Mucosa of rectum (tissue), 2 donors: Measurements from ENCODE around the gene INSM1.

Experiments
- H3K27ac ChIP-seq, 2 donors: one replicate each; pipeline ENCODE4 v1.7.0; 2013; ENCODE audit warnings: inconsistent platforms in 2 of 2, low read depth in 2 of 2, low read length in 2 of 2
- H3K27me3 ChIP-seq, 2 donors: one replicate each; pipeline ENCODE4 v1.7.0; 2013; ENCODE audit warnings: low read length in 2 of 2; ENCODE audit not compliant: control insufficient read depth in 2 of 2, insufficient read depth in 2 of 2
- H3K36me3 ChIP-seq, 2 donors: one replicate each; pipeline ENCODE4 v1.7.0; 2013; ENCODE audit warnings: low read length in 2 of 2; ENCODE audit not compliant: control insufficient read depth in 2 of 2, insufficient read depth in 2 of 2
- H3K4me1 ChIP-seq, 2 donors: one replicate each; pipeline ENCODE4 v1.7.0; 2013; ENCODE audit warnings: low read length in 2 of 2, mild to moderate bottlenecking in 1 of 2; ENCODE audit not compliant: control insufficient read depth in 2 of 2, insufficient read depth in 2 of 2
- H3K4me3 ChIP-seq, 2 donors: one replicate each; pipeline ENCODE4 v1.7.0; 2013; ENCODE audit warnings: low read length in 2 of 2
- H3K9ac ChIP-seq, 2 donors: one replicate each; pipeline ENCODE4 v1.7.0; 2013; ENCODE audit warnings: low read length in 2 of 2, low read depth in 1 of 2, mild to moderate bottlenecking in 1 of 2
- H3K9me3 ChIP-seq, 2 donors: one replicate each; pipeline ENCODE4 v1.7.0; 2013; ENCODE audit warnings: low read length in 2 of 2; ENCODE audit not compliant: control insufficient read depth in 2 of 2
- donor health status: healthy.
- donor health status: Normal muscosa, but diverticular disease.

INSM1 gene

DNA sequence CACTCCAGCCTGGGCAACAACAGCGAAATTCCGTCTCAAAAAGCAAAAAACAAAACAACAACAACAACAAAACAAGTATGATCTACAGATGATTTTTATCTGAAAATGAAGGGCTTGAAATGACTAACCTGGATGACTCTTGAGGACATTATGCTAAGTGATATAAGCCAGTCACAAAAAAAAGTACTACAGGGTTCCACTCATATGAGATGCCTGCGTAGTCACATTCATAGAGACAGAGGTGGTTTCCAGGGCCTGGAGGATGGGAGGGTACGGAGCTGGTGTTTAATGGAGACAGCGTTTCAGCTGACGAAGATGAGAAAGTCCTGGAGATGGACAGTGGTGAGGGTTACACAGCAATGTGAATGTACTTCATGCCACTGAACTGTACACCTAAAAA is 8.3 kb upstream of the INSM1 start:
- Histone ChIP-seq H3K36me3 (no peaks in the 10 kb centered on the region), H3K27ac (no peak overlapping the region), H3K4me1 (peaks cover 8 to 15% of the 10 kb centered on the region in 2 donors), H3K9ac (no peak overlapping the region), H3K9me3 (no peaks in the 10 kb centered on the region), H3K27me3 (peaks cover 24 to 32% of the 10 kb centered on the region in 2 donors), H3K4me3 (no peak overlapping the region)

DNA sequence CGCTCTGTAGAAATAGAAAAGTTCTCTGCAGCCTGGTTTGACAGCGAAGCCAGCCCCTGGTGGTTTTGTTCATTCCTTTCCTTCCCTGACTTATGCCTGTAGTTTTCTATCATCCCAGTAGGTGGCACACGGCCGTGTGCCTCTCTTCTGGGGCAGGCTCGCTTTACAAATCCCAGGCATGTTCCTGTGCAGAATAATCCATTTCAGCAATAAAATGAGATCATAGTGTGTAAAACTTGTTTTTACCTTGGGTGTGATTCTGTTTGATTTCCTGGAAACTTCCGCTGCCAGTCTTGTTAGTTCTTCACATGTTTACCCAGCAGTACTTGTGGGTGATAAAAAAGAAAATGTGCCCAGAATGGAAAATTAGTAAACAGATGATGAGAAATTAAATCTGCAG is 7.4 kb upstream of the INSM1 start:
- Histone ChIP-seq H3K27ac (no peak overlapping the region), H3K27me3 (peaks cover 30 to 41% of the 10 kb centered on the region in 2 donors), H3K4me3 (no peak overlapping the region)

DNA sequence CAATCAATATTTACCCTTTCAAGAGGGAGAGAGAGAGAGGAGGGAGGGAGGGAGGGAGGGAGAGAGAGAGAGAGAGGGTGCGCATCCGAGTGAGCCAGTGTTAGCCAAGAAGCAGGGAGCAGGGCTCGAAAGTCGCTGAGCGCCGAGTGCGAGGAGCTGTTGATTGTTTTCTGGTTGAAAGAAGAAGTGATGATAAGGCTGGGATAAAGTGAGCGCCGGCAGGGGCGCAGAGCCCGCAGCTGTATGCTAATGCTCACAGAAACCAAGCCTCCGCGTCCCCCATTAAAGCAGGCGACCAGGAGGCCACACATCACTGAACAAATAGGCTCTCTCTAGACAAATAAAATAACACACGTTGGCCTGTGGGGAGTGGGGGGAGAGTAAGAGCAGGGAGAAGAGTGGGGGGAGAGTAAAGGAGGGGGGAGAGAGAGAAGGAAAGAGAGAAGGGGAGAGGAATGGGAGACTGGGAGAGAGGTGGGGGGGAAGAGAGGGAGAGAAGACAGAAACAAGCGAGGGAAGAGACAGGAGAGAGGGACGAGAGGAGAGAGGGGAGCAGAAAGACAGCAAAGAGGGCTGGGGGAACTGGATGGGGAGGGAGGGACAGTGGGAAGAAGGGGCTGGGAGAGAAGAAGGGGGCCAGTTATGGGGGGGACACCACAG is 5.0 kb upstream of the INSM1 start:
- H3K4me3 ChIP-seq, result no peak overlapping the region
- no peaks in the 10 kb centered on the region for H3K9me3 ChIP-seq
- no peak overlapping the region for H3K9ac ChIP-seq
- peaks cover 44 to 50% of the 10 kb centered on the region in 2 donors for H3K27me3 ChIP-seq
- no peak overlapping the region for H3K27ac ChIP-seq
- H3K36me3 ChIP-seq, result no peaks in the 10 kb centered on the region
- H3K4me1 ChIP-seq, result peaks cover 10 to 15% of the 10 kb centered on the region in 2 donors

More for the DNA sequence above, 7.4 kb upstream of the INSM1 start:
- Histone ChIP-seq H3K36me3 (no peaks in the 10 kb centered on the region), H3K9me3 (no peaks in the 10 kb centered on the region), H3K9ac (no peak overlapping the region), H3K4me1 (peaks cover 8 to 15% of the 10 kb centered on the region in 2 donors)

DNA sequence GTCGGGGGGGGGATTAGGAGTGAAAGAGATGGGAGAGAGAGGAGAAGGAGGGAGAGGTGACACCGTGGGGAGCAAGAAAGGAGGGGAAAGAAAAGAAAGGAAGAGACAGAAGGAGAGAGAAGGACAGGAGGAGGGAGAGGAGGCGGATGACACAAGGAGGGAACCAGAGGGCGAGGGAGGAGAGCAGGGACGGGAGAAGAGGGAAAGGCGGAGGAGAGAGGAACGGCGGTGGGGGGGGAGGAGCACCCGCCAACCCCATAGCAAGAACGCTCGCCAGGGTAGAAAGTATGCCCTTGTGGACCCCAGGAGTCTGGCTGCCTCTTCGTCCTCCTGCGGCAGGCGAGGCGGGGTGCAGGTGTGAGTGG is 4.5 kb upstream of the INSM1 start:
- Histone ChIP-seq H3K27me3 (peaks cover 44 to 50% of the 10 kb centered on the region in 2 donors), H3K4me3 (peak overlapping the region in 1 of 2 donors; percentile 35), H3K9ac (no peak overlapping the region), H3K27ac (no peak overlapping the region), H3K9me3 (no peaks in the 10 kb centered on the region), H3K4me1 (peaks cover 10 to 15% of the 10 kb centered on the region in 2 donors), H3K36me3 (no peaks in the 10 kb centered on the region)

DNA sequence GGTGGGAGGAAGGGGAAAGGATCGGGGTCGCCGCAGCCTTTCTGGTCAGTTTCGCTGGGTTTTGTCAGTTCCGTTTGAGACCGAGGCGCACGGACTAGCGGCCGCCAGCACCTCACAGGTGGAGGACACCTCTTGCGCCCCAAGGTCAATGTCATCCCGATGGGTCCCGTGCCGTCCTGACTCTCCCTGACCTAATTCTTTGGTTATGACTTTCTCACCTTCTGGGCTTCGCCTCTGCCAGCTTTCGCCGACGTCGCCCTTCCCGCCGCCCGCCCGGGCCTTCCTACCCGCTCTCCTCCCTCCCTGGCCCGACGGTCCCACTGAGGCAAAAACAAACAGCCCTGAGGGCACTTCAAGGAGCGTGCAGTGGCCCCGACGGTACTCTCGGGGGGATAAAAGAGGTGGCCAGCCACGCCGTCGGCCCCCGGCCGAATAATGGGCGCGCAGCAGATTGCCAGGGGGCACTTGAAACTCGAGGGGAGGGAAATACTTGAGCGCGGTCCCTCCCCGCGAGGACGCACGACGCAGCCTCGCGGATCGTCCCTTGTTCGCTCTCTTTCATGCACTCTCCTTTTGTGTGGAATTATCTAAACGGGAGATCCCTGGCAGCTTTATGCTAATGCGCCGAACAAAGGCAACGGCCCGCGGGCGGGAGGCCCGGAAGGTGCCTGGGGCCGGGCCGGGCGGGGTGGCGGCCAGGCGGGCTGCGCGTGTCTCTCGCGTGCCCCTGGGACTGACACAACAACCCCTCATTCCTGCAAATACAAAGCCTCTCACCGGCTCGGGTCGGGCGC is 3.9 kb upstream of the INSM1 start:
- Histone ChIP-seq H3K27ac (no peak overlapping the region), H3K4me3 (peak overlapping the region in 1 of 2 donors; percentile 35), H3K36me3 (no peaks in the 10 kb centered on the region), H3K9me3 (no peaks in the 10 kb centered on the region), H3K4me1 (peaks cover 10 to 15% of the 10 kb centered on the region in 2 donors), H3K9ac (no peak overlapping the region), H3K27me3 (peaks cover 44 to 51% of the 10 kb centered on the region in 2 donors)

DNA sequence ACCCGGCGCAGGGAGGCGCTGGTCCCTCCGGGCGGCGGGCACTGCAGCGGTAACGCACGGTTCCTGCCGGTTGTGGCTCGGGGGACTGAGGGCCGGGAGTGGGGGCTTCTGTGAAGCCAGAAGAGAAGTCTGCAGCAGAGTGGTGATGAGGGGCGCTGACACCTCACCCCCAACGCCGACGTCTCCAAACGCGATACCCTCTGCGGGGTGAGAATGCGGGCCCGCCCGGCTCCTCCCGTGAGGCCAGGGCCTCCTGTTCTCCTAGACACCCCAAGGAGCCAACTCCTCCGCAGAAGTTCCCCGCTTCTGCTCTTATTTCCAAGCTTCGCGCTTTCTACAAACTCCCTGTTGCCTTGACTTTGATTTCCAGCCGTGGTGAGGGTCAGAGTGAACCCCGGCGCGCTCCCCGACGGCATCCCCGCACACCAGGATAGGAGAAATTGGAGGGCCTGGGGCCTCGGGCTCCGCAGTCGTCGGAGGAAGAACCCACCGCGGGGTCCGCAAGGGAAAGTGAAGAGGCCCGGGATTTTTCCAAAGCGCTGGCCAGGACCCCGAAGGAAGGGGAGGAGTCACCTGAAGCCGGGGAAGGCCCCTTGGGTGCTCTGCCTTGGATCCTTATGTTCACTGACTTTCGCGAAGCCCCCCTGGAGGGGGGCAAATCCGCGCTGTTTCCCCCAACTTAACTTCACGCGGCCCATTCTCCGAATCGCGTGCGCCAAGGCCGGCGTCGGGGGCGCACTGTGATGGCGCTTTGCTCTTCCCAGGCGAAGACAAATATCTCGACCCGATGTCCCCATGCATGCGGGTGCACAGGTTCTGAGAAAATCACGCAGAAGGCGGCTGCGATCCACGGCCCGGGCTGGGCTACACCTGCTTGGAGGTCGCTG is 3.1 kb upstream of the INSM1 start:
- peaks cover 49 to 59% of the 10 kb centered on the region in 2 donors for H3K27me3 ChIP-seq
- no peak overlapping the region for H3K4me3 ChIP-seq
- H3K36me3 ChIP-seq, result no peaks in the 10 kb centered on the region
- H3K27ac ChIP-seq, result no peak overlapping the region
- H3K9me3 ChIP-seq, result no peaks in the 10 kb centered on the region
- H3K9ac ChIP-seq, result no peak overlapping the region
- peaks cover 10 to 23% of the 10 kb centered on the region in 2 donors for H3K4me1 ChIP-seq

DNA sequence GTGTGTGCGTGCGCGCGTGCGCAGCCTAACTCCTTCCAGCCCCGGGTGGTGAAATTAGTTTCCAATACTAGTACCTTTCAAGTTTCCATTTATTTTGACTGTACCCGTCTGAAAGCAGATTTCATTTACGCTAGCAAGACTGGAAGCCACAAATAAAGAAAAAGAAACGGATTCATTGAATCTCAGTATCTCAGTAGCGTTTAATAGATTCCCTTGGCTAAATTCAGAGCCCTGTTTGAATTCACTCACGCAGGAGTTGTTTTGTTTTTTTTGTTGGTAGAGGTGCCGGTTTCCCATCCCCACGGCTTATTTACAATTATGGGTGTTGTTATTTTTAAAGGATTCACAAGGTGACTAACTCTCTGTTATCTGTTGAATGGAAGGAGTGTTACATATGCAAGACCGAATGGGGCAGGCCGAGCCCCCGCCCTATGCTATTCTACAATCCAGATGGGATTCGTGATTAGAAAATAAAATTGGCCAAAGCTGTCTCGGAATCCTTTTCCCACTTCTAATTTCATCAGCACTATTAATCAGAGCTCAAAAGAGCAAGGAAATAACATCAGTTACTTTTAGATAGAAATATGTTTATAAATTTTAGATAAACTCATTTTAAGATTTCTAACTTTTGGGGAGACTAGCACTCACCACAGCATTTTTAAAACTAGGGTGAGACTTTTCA is 2.3 kb upstream of the INSM1 start:
- Histone ChIP-seq H3K36me3 (no peaks in the 10 kb centered on the region), H3K27me3 (peaks cover 55 to 64% of the 10 kb centered on the region in 2 donors), H3K4me1 (peaks cover 8 to 16% of the 10 kb centered on the region in 2 donors), H3K4me3 (no peak overlapping the region), H3K9ac (no peak overlapping the region), H3K27ac (no peak overlapping the region), H3K9me3 (no peaks in the 10 kb centered on the region)

DNA sequence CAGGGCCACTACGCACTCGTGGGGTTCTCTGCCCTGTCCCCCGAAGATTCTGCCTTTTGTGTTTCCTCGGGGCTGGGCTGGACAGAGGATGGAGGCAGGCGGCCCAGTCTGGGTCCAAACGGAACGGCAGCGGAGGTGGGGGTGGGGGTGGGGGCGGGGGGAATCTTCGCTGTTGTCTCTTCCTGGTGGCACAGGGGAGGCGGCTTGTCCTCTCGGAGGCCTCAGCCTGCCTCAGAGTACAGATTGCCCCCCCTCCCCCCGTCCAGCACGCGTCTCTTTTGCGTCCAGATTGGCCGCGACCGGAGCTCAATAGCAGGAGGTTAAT is 1.4 kb upstream of the INSM1 start:
- H3K9me3 ChIP-seq, result no peaks in the 10 kb centered on the region
- H3K36me3 ChIP-seq, result no peaks in the 10 kb centered on the region
- no peak overlapping the region for H3K9ac ChIP-seq
- H3K27ac ChIP-seq, result no peak overlapping the region
- H3K4me3 ChIP-seq, result no peak overlapping the region
- H3K4me1 ChIP-seq, result peaks cover 3 to 12% of the 10 kb centered on the region in 2 donors
- peaks cover 58 to 67% of the 10 kb centered on the region in 2 donors for H3K27me3 ChIP-seq

DNA sequence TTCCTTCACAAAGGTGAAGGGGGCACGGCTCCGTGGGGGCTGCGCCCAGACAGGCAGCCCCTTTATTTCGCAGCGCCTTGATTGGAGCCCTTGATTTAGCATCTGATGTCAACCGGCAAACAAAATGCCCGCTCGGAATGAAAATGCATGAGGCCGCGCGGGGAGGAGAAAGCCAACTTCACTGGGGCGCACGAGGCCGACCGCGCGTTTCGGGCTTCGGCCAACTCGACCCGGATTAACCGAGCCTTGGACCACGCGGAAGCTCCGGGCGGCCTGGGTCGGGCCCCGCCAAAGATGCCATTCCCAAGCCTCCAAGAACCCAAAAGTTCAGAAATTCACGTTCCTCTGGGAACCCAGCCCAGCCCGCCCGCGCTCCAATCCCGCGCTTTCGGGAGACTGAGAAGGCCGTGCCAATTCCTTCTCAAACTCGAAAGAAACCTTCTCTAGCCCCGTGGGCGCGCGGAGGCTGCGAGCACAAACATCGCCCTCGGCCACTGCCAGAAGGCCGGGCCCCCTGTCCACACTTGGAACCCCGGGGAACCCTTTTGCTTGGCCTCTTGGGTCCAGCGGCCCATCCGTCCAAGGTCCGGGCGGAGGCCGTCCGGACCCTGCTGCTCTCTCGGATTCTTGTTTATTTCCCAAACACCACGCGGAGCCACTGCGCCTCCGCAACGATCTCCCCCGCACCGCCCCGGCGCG is 879 bp upstream of the INSM1 start:
- Histone ChIP-seq H3K27ac (no peak overlapping the region), H3K27me3 (peaks cover 59 to 66% of the 10 kb centered on the region in 2 donors), H3K36me3 (no peaks in the 10 kb centered on the region), H3K4me1 (peaks cover 3 to 12% of the 10 kb centered on the region in 2 donors), H3K9me3 (no peaks in the 10 kb centered on the region), H3K9ac (no peak overlapping the region), H3K4me3 (no peak overlapping the region)
